ENCODE measurements around the gene TTLL5. TPM values are rescaled to one million over a fixed set of nuclear protein-coding genes. Genes with fewer than 3 reads are reported as not detected.

Gene TTLL5
- total and polyA plus RNA-seq, 2 of the 13 experiments (the other 11 are each of a cell fraction or from before 2014, with no cell fraction given) = 11.8 to 18.8 TPM

- Histone ChIP-seq H3K9ac (ENCODE audit: insufficient read depth, low read depth, low read length) (no peak overlapping the region), H3K4me2 (ENCODE audit: low read depth, low read length) (no peak overlapping the region), H3K27me3 (ENCODE audit: control insufficient read depth in 1 of 2, insufficient read depth in 2 of 2, low read length in 2 of 2) (no peaks in the 10 kb centered on the region), H3K9me3 (ENCODE audit: low read length) (no peaks in the 10 kb centered on the region), H2AFZ (ENCODE audit: low read length) (no peak overlapping the region), H3K4me1 (ENCODE audit: insufficient read depth, low read length) (peaks cover 8% of the 10 kb centered on the region; the same call in 1 of the 2 replicates), H3K79me2 (ENCODE audit: insufficient read depth, low read length) (no peaks in the 10 kb centered on the region), H4K20me1 (ENCODE audit: insufficient read depth, low read length) (no peaks in the 10 kb centered on the region), H3K27ac (ENCODE audit: extremely low read length, insufficient read depth, low read length) (no peak overlapping the region), H3K36me3 (replicated peaks in 1 of 2; ENCODE audit: control insufficient read depth in 1 of 2, insufficient read depth in 2 of 2, low read length in 2 of 2) (peaks cover 0 to 14% of the 10 kb centered on the region in 2 experiments; a peak in 4 of 5 replicates), H3K4me3 (replicated peaks in 1 of 3; ENCODE audit: insufficient read depth in 1 of 3, low read depth in 2 of 3, low read length in 3 of 3) (no peak overlapping the region)
- intact Hi-C loops (cut with micrococcal nuclease; ENCODE audit: unreplicated experiment) = no loop called here
- in situ Hi-C loops (cut with HindIII; ENCODE audit: extremely low pct_ligation_motif_present, low pct_unique_long_range_greater_than_20kb) = no loop called here
- TF ChIP-seq TEAD3 (CRISPR knock-in tag; optimal IDR thresholded peaks at IDR 0.05; ENCODE audit: borderline replicate concordance) = peak; percentile 39
- TF ChIP-seq ZNF383 (CRISPR knock-in tag; IDR thresholded peaks at IDR 0.05; ENCODE audit: borderline replicate concordance) = no peak
- no peak for TF ChIP-seq HNRNPL (IDR thresholded peaks at IDR 0.05; ENCODE audit: low read depth, low read length)
- CTCF ChIA-PET (ENCODE audit: low intra/inter-chr PET ratio, low total read pairs) = no interaction called here
- BruUV-seq (replicated peaks) = no TSS peak
- ATAC-seq (peak; percentile 50; the same call in 1 of the 3 replicates), FAIRE-seq (no peak), DNase-seq (ENCODE audit: low spot score) (peak; percentile 5)
- 79% methylated on average over 4 of the region's 4 CpGs for WGBS (ENCODE audit: low lambda C conversion rate)
- POLR2A ChIA-PET = no interaction called here
Measured at GRCh38 chr14:75757644-75758402, 96.8 kb downstream of the TTLL5 start.

GRCh38 chr14:75764020-75764419, 103.0 kb downstream of the TTLL5 start:
- TF ChIP-seq MAFK (conservative IDR thresholded peaks at IDR 0.05 in 1 of 2, IDR thresholded peaks at IDR 0.05 in 1 of 2; ENCODE audit: low read length in 2 of 2) (peak; percentile 67 to 86; a peak in 3 of 4 replicates), NONO (IDR thresholded peaks at IDR 0.05) (no peak), NONO (CRISPR knock-in tag; conservative IDR thresholded peaks at IDR 0.05) (no peak), SMAD3 (CRISPR knock-in tag; IDR thresholded peaks at IDR 0.05) (no peak), SMAD9 (CRISPR knock-in tag; IDR thresholded peaks at IDR 0.05) (no peak), MAFF (IDR thresholded peaks at IDR 0.05; ENCODE audit: low read depth, low read length) (peak; percentile 64; the same call in 1 of the 2 replicates), ZUFSP (CRISPR knock-in tag; IDR thresholded peaks at IDR 0.05; ENCODE audit: borderline replicate concordance) (no peak), ZNF816 (CRISPR knock-in tag; IDR thresholded peaks at IDR 0.05; ENCODE audit: borderline replicate concordance) (no peak), HMG20A (CRISPR knock-in tag; IDR thresholded peaks at IDR 0.05; ENCODE audit: borderline replicate concordance) (no peak), ARNT2 (CRISPR knock-in tag; IDR thresholded peaks at IDR 0.05; ENCODE audit: low read depth) (no peak), TEF (CRISPR knock-in tag; IDR thresholded peaks at IDR 0.05) (no peak), TARDBP (CRISPR knock-in tag; IDR thresholded peaks at IDR 0.05) (no peak), ZNF547 (CRISPR knock-in tag; IDR thresholded peaks at IDR 0.05) (no peak)
- ChIA-PET POLR2A (no interaction called here), CTCF (ENCODE audit: low intra/inter-chr PET ratio, low total read pairs) (no interaction called here)
- no peak overlapping the region for H3K4me2 ChIP-seq (ENCODE audit: low read depth, low read length)
- 97% methylated on average over 4 of the region's 4 CpGs for WGBS (ENCODE audit: low lambda C conversion rate)
- ATAC-seq (no peak), FAIRE-seq (no peak), DNase-seq (ENCODE audit: low spot score) (no peak)
- H3K9me3 ChIP-seq (ENCODE audit: low read length) = no peaks in the 10 kb centered on the region
- H3K27me3 ChIP-seq (ENCODE audit: control insufficient read depth in 1 of 2, insufficient read depth in 2 of 2, low read length in 2 of 2) = no peaks in the 10 kb centered on the region
- no peak overlapping the region for H3K9ac ChIP-seq (ENCODE audit: insufficient read depth, low read depth, low read length)
- peaks cover 3 to 29% of the 10 kb centered on the region in 2 experiments; a peak in 2 of 5 replicates for H3K36me3 ChIP-seq (replicated peaks in 1 of 2; ENCODE audit: control insufficient read depth in 1 of 2, insufficient read depth in 2 of 2, low read length in 2 of 2)
- H3K4me1 ChIP-seq (ENCODE audit: insufficient read depth, low read length) = no peaks in the 10 kb centered on the region
- intact Hi-C loops (cut with micrococcal nuclease; ENCODE audit: unreplicated experiment) = no loop called here
- H3K79me2 ChIP-seq (ENCODE audit: insufficient read depth, low read length) = no peaks in the 10 kb centered on the region
- no peak overlapping the region for H3K27ac ChIP-seq (ENCODE audit: extremely low read length, insufficient read depth, low read length)
- in situ Hi-C loops (cut with HindIII; ENCODE audit: extremely low pct_ligation_motif_present, low pct_unique_long_range_greater_than_20kb) = no loop called here
- no peak overlapping the region for H3K4me3 ChIP-seq (replicated peaks in 1 of 3; ENCODE audit: insufficient read depth in 1 of 3, low read depth in 2 of 3, low read length in 3 of 3)
- H4K20me1 ChIP-seq (ENCODE audit: insufficient read depth, low read length) = no peaks in the 10 kb centered on the region
- BruUV-seq (replicated peaks) = no TSS peak
- H2AFZ ChIP-seq (ENCODE audit: low read length) = no peak overlapping the region
